Fibroblast of lung (primary cell): ENCODE results near the gene CCDC89. TPM values are rescaled to one million over a fixed set of nuclear protein-coding genes. Genes with fewer than 3 reads are reported as not detected.

Source experiments
- DNase-seq, 2 donors: peaks; one replicate each; pipeline versions ENCODE4 v3.0.0 to v3.0.0-alpha.2; 2010; ENCODE audit warnings: low read depth in 2 of 2
- H2AFZ ChIP-seq: 2 replicates; pipeline ENCODE4 v1.5.1; 2012; ENCODE audit warnings: low read length, control low read depth, inconsistent platforms
- H3K27ac ChIP-seq: 2 replicates; pipeline ENCODE4 v1.5.1; 2011; ENCODE audit warnings: low read length, control low read depth; ENCODE audit not compliant: insufficient read depth
- H3K27me3 ChIP-seq: 2 replicates; pipeline ENCODE4 v1.5.1; 2011; ENCODE audit warnings: mild to moderate bottlenecking, low read length; ENCODE audit not compliant: control insufficient read depth, insufficient read depth
- H3K36me3 ChIP-seq: 2 replicates; pipeline ENCODE4 v1.5.1; 2011; ENCODE audit warnings: low read length; ENCODE audit not compliant: control insufficient read depth, insufficient read depth
- H3K4me1 ChIP-seq: 2 replicates; pipeline ENCODE4 v1.5.1; 2011; ENCODE audit warnings: low read length; ENCODE audit not compliant: control insufficient read depth, insufficient read depth; ENCODE audit errors: extremely low read depth
- H3K4me2 ChIP-seq: 2 replicates; pipeline ENCODE4 v1.5.1; 2011; ENCODE audit warnings: low read length, control low read depth; ENCODE audit not compliant: insufficient read depth; ENCODE audit errors: extremely low read depth
- H3K4me3 ChIP-seq, 4 experiments: fragments of 200-600 bp in 1 of 4; sonication (generic) in 1 of 4; replicated peaks in 1 of 4; 2 replicates each; pipeline ENCODE4 v1.5.1; 2011 to 2016; ENCODE audit warnings: low read length in 4 of 4, low read depth in 3 of 4, mild to moderate bottlenecking in 3 of 4, control low read depth in 2 of 4, inconsistent platforms in 1 of 4, mixed read lengths in 1 of 4; ENCODE audit not compliant: insufficient read depth in 1 of 4; ENCODE audit errors: control extremely low read depth in 1 of 4
- H3K79me2 ChIP-seq: 2 replicates; pipeline ENCODE4 v1.5.1; 2012; ENCODE audit warnings: mild to moderate bottlenecking, low read length, inconsistent platforms; ENCODE audit not compliant: control insufficient read depth, insufficient read depth
- H3K9ac ChIP-seq: 2 replicates; pipeline ENCODE4 v1.5.1; 2011; ENCODE audit warnings: mild to moderate bottlenecking, low read length, control low read depth; ENCODE audit not compliant: insufficient read depth
- H3K9me3 ChIP-seq: 2 replicates; pipeline ENCODE4 v1.5.1; 2012; ENCODE audit warnings: low read depth, low read length; ENCODE audit not compliant: control insufficient read depth, insufficient read depth
- H4K20me1 ChIP-seq: 2 replicates; pipeline ENCODE4 v1.5.1; 2011; ENCODE audit warnings: low read length; ENCODE audit not compliant: control insufficient read depth, insufficient read depth; ENCODE audit errors: extremely low read depth
- CTCF ChIP-seq, 2 donors: IDR thresholded peaks in 1 of 2; conservative IDR thresholded peaks in 1 of 2; 1 replicate in 1 of 2; 2 replicates in 1 of 2; pipeline ENCODE4 v1.5.1; 2011 to 2012; ENCODE audit warnings: low read length in 2 of 2, control low read depth in 1 of 2, inconsistent platforms in 1 of 2, low read depth in 1 of 2, mild to moderate bottlenecking in 1 of 2
- EZH2 ChIP-seq: IDR thresholded peaks from 2 replicates; pipeline ENCODE4 v1.5.1; 2012; ENCODE audit warnings: low read length, control low read depth, mild to moderate bottlenecking; ENCODE audit errors: missing control alignments
- polyA plus RNA-seq, 2 donors: library from polyadenylated mRNA; depleted of rRNA in 1 of 2; stranded (reverse) in 1 of 2; unstranded in 1 of 2; fragments of >200 nt; gene quantifications; 2 replicates each; pipeline ENCODE4 v1.2.1, GENCODE V29; 2011 to 2012; ENCODE audit warnings: missing spikeins in 1 of 2
- total RNA-seq: library from RNA; depleted of rRNA; stranded (reverse); fragments of >200 nt; gene quantifications from 2 replicates; pipeline ENCODE4 v1.2.1, GENCODE V29; 2014

Gene CCDC89
- total and polyA plus RNA-seq, 2 donors (not counting 1 experiment from before 2014, with no cell fraction given), result 2.3 to 4.1 TPM

DNA sequence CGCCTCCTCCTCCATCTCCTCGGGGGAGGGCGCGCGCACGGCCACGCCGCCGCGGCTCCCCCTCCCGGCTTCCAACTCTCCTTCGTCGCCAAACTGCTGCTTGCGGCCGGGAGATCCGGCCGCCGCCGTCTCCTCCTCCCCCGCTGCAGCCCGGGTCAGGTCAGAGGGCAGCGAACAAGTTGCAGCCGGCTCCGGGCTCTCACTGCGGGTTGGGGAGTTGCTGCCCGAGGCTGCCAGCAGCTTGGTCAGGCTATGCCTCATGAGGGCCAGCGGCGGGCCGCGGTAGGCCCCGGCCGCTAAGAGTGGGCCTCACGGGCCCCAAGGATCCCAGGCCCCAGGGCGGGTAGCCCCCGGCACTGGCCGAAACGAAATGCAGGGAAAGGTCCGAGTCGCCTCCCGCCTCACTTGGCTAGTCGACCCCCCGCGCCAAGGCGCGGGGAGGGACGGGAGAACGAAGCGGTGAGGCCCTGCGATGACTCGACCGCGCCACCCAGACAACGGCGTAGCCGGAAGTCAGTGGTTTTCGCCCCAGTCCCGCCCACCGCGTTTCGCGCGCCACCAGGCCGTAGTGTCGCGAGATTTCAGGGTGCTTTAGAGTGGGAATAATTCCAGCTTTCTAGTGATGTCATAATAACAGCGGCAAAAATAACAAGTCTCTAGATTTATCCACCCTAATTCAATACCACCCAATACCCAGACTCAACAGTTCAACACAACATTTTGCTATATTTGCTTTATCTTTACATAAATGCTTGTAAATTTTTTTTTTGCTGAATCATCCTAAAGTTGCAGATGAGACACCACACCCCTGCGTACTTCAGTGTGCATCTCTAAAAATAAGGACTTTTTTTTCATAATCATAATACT is 21.1 kb downstream of the CCDC89 start, which contains the start of gene CREBZF:
Gene CREBZF, minus strand, starts transcription at position 515 of the 867 bp plus-strand sequence. Its CDS starts 254 bp downstream, at position 261.
- Histone ChIP-seq H3K4me3 (peak within 1 kb of the TSS; percentile 62 to 96 (median 92)), H3K27me3 (no peaks in the 10 kb centered on the region), H4K20me1 (peaks cover 6% of the 10 kb centered on the region), H3K4me2 (peak within 1 kb of the TSS; percentile 76), H3K79me2 (peaks cover 45% of the 10 kb centered on the region), H3K36me3 (peaks cover 2% of the 10 kb centered on the region), H2AFZ (peak within 1 kb of the TSS; percentile 51), H3K27ac (peak within 1 kb of the TSS; percentile 97), H3K9ac (peak within 1 kb of the TSS; percentile 99), H3K4me1 (peaks cover 3% of the 10 kb centered on the region), H3K9me3 (no peaks in the 10 kb centered on the region)
- peak; percentile 91 to 97 for DNase-seq
- TF ChIP-seq CTCF (conservative IDR thresholded peaks at IDR 0.05 in 1 of 2, IDR thresholded peaks at IDR 0.05 in 1 of 2; ENCODE audit: low read depth in 1 of 2, low read length in 2 of 2) (peak in 1 of 2 donors; percentile 1), EZH2 (no peak)

DNA sequence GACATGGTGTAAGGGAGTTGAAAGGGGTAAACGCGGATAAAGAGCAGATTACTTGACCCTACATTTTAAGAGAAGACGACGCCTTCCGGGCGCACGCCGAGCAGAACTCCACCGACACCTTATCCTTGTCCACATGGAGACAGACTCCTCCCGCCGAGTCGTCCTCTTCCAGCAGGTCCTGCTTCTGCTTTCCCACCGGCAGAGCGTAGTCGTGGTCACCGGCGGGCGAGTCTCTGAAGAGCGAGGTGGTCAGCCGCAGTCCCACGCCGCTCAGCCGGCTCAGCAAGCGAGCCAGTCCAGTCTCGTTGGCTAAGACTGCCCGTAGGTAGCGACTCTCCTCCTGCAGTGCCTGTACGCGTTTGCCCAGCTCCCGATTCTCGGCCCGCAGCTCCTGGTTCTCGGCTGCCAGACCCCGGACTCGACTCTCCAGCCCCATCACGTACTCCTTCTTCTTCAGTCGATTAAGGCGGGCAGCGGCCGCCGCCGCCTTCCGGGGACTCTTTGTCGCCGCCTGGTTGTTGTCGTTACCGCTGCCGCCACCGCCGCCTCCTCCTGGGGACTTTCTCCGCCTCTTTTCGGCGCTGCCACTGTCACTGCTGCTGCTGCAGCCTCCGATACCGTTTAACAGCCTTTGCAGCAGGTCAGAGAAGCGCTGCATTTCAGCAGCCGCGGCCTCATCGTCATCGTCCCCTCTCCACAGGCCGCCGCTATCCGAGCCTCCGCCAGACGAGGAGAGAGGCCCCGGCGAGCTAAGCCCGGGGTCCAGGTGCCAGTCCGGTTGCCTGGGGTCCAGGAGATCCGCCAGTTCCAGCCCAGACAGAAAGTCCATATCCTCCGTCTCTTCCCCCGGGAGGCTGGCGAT is 22.0 kb downstream of the CCDC89 start:
- no peak overlapping the region for H2AFZ ChIP-seq
- no peaks in the 10 kb centered on the region for H3K27me3 ChIP-seq
- H3K9me3 ChIP-seq, result no peaks in the 10 kb centered on the region
- H3K36me3 ChIP-seq, result peaks cover 2% of the 10 kb centered on the region
- peak; percentile 53 to 60 for DNase-seq
- peak overlapping the region; percentile 99 for H3K9ac ChIP-seq
- peaks cover 53% of the 10 kb centered on the region for H3K79me2 ChIP-seq
- H3K27ac ChIP-seq, result peak overlapping the region; percentile 97
- peak overlapping the region; percentile 76 for H3K4me2 ChIP-seq
- peaks cover 6% of the 10 kb centered on the region for H4K20me1 ChIP-seq
- TF ChIP-seq EZH2, result no peak
- peak; percentile 19 to 35 for TF ChIP-seq CTCF (conservative IDR thresholded peaks at IDR 0.05 in 1 of 2, IDR thresholded peaks at IDR 0.05 in 1 of 2; ENCODE audit: low read depth in 1 of 2, low read length in 2 of 2)
- peak overlapping the region; percentile 62 to 96 (median 92) for H3K4me3 ChIP-seq
- H3K4me1 ChIP-seq, result peaks cover 6% of the 10 kb centered on the region
